ENCODE measurements around the gene NELL2.

- no peak for TF ChIP-seq ZNF274 (IDR thresholded peaks at IDR 0.05; ENCODE audit: low read depth, low read length)
- no peak for TF ChIP-seq CTCF (IDR thresholded peaks at IDR 0.05 in 2 of 3, conservative IDR thresholded peaks at IDR 0.05 in 1 of 3; ENCODE audit: borderline replicate concordance in 1 of 3, insufficient read depth in 1 of 3, low read depth in 2 of 3, low read length in 2 of 3)
- no peak for TF ChIP-seq JUND (IDR thresholded peaks at IDR 0.05)
These were observed 155.8 kb downstream of the NELL2 start for GRCh38 chr12:44720265-44720664.

Measured in HCT116 (cell line).